ENCODE measurements around the gene BRSK2.

The BRSK2 gene

GRCh38 chr11:1472180-1473005 is 82.7 kb downstream of the BRSK2 start:
- TF ChIP-seq EGR1 (IDR thresholded peaks at IDR 0.05) (no peak), REST (IDR thresholded peaks at IDR 0.05; ENCODE audit: low read depth) (no peak), MAX (IDR thresholded peaks at IDR 0.05) (no peak), TAF1 (IDR thresholded peaks at IDR 0.05; ENCODE audit: low read depth) (no peak), CEBPB (IDR thresholded peaks at IDR 0.05) (no peak), FOXM1 (IDR thresholded peaks at IDR 0.05; ENCODE audit: borderline replicate concordance, low read depth) (no peak), YY1 (IDR thresholded peaks at IDR 0.05; ENCODE audit: low read depth) (no peak), CREB1 (IDR thresholded peaks at IDR 0.05; ENCODE audit: low read depth) (no peak), RAD21 (IDR thresholded peaks at IDR 0.05; ENCODE audit: low read depth) (no peak), TEAD4 (IDR thresholded peaks at IDR 0.05) (no peak), NFIC (IDR thresholded peaks at IDR 0.05) (no peak), USF1 (IDR thresholded peaks at IDR 0.05) (no peak), TCF12 (IDR thresholded peaks at IDR 0.05; ENCODE audit: low read depth) (no peak), ZBTB7A (IDR thresholded peaks at IDR 0.05; ENCODE audit: low read depth) (no peak), EP300 (IDR thresholded peaks at IDR 0.05; ENCODE audit: borderline replicate concordance) (no peak)

GRCh38 chr11:1473011-1473628 is 83.4 kb downstream of the BRSK2 start:
- TF ChIP-seq CEBPB (IDR thresholded peaks at IDR 0.05), result no peak
- TF ChIP-seq USF1 (IDR thresholded peaks at IDR 0.05), result no peak

GRCh38 chr11:1473786-1474185 is 84.1 kb downstream of the BRSK2 start:
- TF ChIP-seq MAX (IDR thresholded peaks at IDR 0.05), result no peak
- no peak for TF ChIP-seq TCF12 (IDR thresholded peaks at IDR 0.05; ENCODE audit: low read depth)
- TF ChIP-seq RAD21 (IDR thresholded peaks at IDR 0.05; ENCODE audit: low read depth), result no peak
- no peak for TF ChIP-seq TEAD4 (IDR thresholded peaks at IDR 0.05)
- TF ChIP-seq ZBTB7A (IDR thresholded peaks at IDR 0.05; ENCODE audit: low read depth), result no peak
- TF ChIP-seq FOXM1 (IDR thresholded peaks at IDR 0.05; ENCODE audit: borderline replicate concordance, low read depth), result no peak
- no peak for TF ChIP-seq CEBPB (IDR thresholded peaks at IDR 0.05)
- no peak for TF ChIP-seq EGR1 (IDR thresholded peaks at IDR 0.05)
- TF ChIP-seq USF1 (IDR thresholded peaks at IDR 0.05), result no peak
- no peak for TF ChIP-seq EP300 (IDR thresholded peaks at IDR 0.05; ENCODE audit: borderline replicate concordance)
- no peak for TF ChIP-seq REST (IDR thresholded peaks at IDR 0.05; ENCODE audit: low read depth)
- no peak for TF ChIP-seq YY1 (IDR thresholded peaks at IDR 0.05; ENCODE audit: low read depth)
- no peak for TF ChIP-seq NFIC (IDR thresholded peaks at IDR 0.05)
- TF ChIP-seq TAF1 (IDR thresholded peaks at IDR 0.05; ENCODE audit: low read depth), result no peak
- TF ChIP-seq CREB1 (IDR thresholded peaks at IDR 0.05; ENCODE audit: low read depth), result no peak

GRCh38 chr11:1475841-1476240 is 86.1 kb downstream of the BRSK2 start:
- TF ChIP-seq TAF1 (IDR thresholded peaks at IDR 0.05; ENCODE audit: low read depth) (no peak), CEBPB (IDR thresholded peaks at IDR 0.05) (no peak), EP300 (IDR thresholded peaks at IDR 0.05; ENCODE audit: borderline replicate concordance) (no peak), TCF12 (IDR thresholded peaks at IDR 0.05; ENCODE audit: low read depth) (no peak), TEAD4 (IDR thresholded peaks at IDR 0.05) (no peak), CREB1 (IDR thresholded peaks at IDR 0.05; ENCODE audit: low read depth) (no peak), ZBTB7A (IDR thresholded peaks at IDR 0.05; ENCODE audit: low read depth) (no peak), FOXM1 (IDR thresholded peaks at IDR 0.05; ENCODE audit: borderline replicate concordance, low read depth) (no peak), MAX (IDR thresholded peaks at IDR 0.05) (no peak), USF1 (IDR thresholded peaks at IDR 0.05) (no peak), EGR1 (IDR thresholded peaks at IDR 0.05) (no peak), RAD21 (IDR thresholded peaks at IDR 0.05; ENCODE audit: low read depth) (no peak), YY1 (IDR thresholded peaks at IDR 0.05; ENCODE audit: low read depth) (no peak), REST (IDR thresholded peaks at IDR 0.05; ENCODE audit: low read depth) (no peak), NFIC (IDR thresholded peaks at IDR 0.05) (no peak)
